ENCODE results near the gene CD63.

CD63 gene

DNA sequence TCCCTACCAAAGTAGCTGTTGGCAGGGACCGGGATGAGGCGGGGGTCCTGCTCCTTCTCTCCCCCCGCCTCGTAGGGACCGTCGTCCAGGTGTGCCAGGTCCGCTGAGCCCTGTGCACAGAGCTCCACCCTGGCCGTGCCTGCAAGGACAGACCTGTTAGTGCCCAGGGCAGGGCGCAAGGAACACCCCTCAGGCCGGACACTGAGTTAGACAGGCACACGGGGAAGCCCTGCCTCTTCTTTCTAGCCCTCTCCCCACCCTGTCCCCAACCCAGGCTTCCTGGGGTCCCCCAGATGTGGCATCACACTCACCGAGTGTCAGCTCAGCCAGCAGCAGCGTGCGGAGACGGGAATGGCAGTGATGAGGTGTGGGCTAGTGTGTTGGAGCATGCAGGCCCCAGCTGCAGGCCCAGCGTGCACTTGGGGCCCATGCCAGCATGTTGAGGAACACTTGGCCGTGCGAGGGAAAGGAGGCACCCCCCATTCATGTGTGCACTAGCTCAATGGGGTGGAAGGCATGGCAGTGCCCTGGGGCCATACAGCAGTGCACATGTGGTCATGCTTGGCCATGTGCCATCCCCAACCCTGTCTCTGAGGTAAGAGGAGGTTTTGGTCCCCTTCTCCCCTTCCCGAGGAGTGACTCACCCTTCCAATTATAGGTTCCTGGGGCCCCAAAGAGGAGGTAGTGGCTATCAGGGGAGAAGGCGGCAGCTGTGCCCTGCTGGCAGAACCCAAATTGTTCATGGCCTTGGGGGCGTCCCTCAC lies 28.4 kb downstream of the CD63 start:
- H3K27me3 ChIP-seq (ENCODE audit: control insufficient read depth, insufficient read depth, low read length) = no peaks in the 10 kb centered on the region
- no peaks in the 10 kb centered on the region for H3K79me2 ChIP-seq
- no peak overlapping the region for H3K27ac ChIP-seq
- H3K4me2 ChIP-seq (ENCODE audit: low read length) = no peak overlapping the region
- no peak overlapping the region for H3K4me3 ChIP-seq (ENCODE audit: low read depth, low read length)
- H3K9ac ChIP-seq = no peak overlapping the region
- H3K36me3 ChIP-seq (ENCODE audit: control insufficient read depth, insufficient read depth, low read length) = no peaks in the 10 kb centered on the region
- TF ChIP-seq, protein P1, sequence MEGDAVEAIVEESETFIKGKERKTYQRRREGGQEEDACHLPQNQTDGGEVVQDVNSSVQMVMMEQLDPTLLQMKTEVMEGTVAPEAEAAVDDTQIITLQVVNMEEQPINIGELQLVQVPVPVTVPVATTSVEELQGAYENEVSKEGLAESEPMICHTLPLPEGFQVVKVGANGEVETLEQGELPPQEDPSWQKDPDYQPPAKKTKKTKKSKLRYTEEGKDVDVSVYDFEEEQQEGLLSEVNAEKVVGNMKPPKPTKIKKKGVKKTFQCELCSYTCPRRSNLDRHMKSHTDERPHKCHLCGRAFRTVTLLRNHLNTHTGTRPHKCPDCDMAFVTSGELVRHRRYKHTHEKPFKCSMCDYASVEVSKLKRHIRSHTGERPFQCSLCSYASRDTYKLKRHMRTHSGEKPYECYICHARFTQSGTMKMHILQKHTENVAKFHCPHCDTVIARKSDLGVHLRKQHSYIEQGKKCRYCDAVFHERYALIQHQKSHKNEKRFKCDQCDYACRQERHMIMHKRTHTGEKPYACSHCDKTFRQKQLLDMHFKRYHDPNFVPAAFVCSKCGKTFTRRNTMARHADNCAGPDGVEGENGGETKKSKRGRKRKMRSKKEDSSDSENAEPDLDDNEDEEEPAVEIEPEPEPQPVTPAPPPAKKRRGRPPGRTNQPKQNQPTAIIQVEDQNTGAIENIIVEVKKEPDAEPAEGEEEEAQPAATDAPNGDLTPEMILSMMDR (IDR thresholded peaks at IDR 0.05) = no peak
- no peak overlapping the region for H2AFZ ChIP-seq
- no peaks in the 10 kb centered on the region for H3K4me1 ChIP-seq
- no peaks in the 10 kb centered on the region for H3K9me3 ChIP-seq (ENCODE audit: control insufficient read depth, low read length)

DNA sequence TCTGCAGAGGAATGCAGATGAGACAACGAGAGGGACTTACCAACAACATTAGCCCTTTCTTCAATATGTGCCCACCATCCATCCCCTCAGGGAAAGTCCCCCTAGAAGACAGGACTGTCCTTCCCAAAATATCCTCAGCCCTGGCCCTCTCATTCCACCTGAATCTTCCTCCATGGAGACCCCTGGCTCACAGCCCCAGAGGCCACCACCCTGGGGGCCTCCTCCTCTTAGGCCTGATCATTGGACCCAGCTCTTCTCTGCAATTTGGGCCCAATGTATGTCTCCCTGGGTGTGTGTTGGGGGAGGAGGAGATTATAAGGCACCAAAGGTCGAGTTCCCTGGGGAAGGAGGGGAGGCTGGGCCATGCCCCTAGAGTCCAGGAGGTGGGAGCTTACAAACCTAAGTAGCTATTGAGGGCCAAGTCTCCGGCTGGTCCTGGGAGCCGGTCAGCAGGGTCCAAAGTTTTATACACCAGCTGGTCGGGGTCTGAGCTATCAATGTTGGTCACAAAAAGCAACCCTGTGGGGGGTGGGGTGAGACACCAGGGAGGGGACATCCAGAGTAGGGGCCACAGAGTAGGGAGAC lies 29.2 kb downstream of the CD63 start:
- Histone ChIP-seq H3K79me2 (no peaks in the 10 kb centered on the region), H3K9ac (no peak overlapping the region), H3K9me3 (ENCODE audit: control insufficient read depth, low read length) (no peaks in the 10 kb centered on the region), H3K27me3 (ENCODE audit: control insufficient read depth, insufficient read depth, low read length) (no peaks in the 10 kb centered on the region), H2AFZ (no peak overlapping the region), H3K4me1 (no peaks in the 10 kb centered on the region), H3K27ac (no peak overlapping the region), H3K4me3 (ENCODE audit: low read depth, low read length) (no peak overlapping the region), H3K4me2 (ENCODE audit: low read length) (no peak overlapping the region), H3K36me3 (ENCODE audit: control insufficient read depth, insufficient read depth, low read length) (no peaks in the 10 kb centered on the region)
- TF ChIP-seq, protein P1 (IDR thresholded peaks at IDR 0.05) = no peak

DNA sequence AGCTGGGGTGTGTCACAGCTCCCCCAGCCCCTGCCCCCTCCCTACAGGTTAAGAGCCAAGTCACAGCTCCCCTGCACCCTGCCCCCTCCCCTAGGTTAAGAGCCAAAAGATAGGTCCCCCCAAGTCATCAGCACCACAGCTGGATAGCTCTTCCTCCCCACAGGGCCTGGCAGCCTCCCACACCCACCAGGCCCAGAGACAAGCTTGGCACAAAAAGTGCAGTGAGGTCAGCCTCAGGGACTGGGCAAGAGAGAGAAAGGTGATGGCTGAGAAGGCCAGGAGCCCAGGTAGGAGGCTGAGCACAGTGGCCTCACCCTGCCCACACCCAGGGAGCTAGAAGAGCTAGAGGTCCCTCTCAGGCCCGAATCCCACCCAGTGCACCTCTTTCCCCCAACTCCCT lies 29.8 kb downstream of the CD63 start:
- no peak overlapping the region for H3K4me2 ChIP-seq (ENCODE audit: low read length)
- no peaks in the 10 kb centered on the region for H3K79me2 ChIP-seq
- H3K27me3 ChIP-seq (ENCODE audit: control insufficient read depth, insufficient read depth, low read length) = no peaks in the 10 kb centered on the region
- TF ChIP-seq, protein P1 (IDR thresholded peaks at IDR 0.05) = no peak
- H3K9me3 ChIP-seq (ENCODE audit: control insufficient read depth, low read length) = no peaks in the 10 kb centered on the region
- no peak overlapping the region for H3K4me3 ChIP-seq (ENCODE audit: low read depth, low read length)
- no peak overlapping the region for H3K27ac ChIP-seq
- no peak overlapping the region for H3K9ac ChIP-seq
- no peaks in the 10 kb centered on the region for H3K36me3 ChIP-seq (ENCODE audit: control insufficient read depth, insufficient read depth, low read length)
- no peaks in the 10 kb centered on the region for H3K4me1 ChIP-seq
- no peak overlapping the region for H2AFZ ChIP-seq

DNA sequence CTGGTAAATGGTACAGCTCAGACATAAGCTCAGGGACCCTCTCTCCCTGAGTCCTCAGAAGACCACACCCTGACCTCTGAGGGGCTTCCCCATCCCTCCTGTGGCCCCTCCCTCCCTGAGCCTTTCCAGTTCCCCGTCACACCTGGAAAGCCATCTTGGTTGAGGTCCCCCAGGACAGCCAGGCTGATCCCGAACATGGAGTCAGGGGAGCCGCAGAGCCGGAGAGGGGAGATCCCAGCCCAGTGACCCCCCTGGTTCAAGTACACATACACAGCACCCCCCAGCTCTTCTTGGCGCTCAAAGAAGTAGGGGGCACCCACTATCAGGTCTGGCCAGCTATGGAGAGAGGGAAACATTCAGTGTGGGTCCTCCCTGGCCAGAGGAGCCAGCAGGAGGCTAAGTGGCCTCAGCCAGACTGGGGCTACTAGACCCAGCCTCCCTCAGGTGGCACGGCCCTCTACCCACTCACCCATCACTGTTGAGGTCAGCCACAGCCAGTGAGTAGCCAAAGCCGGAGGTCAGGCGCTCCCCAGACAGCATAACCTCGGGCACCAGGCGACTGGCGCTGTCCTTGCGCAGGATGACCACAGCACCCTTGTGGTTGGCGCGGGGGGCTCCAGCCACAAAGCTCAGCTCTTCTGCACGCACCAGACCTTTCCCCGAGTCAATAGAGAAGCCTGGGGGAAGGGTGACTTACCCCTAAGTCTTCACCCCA lies 30.4 kb downstream of the CD63 start:
- no peaks in the 10 kb centered on the region for H3K9me3 ChIP-seq (ENCODE audit: control insufficient read depth, low read length)
- no peaks in the 10 kb centered on the region for H3K27me3 ChIP-seq (ENCODE audit: control insufficient read depth, insufficient read depth, low read length)
- no peak overlapping the region for H3K4me3 ChIP-seq (ENCODE audit: low read depth, low read length)
- H3K79me2 ChIP-seq = no peaks in the 10 kb centered on the region
- no peak overlapping the region for H3K27ac ChIP-seq
- no peak overlapping the region for H3K9ac ChIP-seq
- H2AFZ ChIP-seq = no peak overlapping the region
- no peaks in the 10 kb centered on the region for H3K4me1 ChIP-seq
- H3K36me3 ChIP-seq (ENCODE audit: control insufficient read depth, insufficient read depth, low read length) = no peaks in the 10 kb centered on the region
- TF ChIP-seq, protein P1 (IDR thresholded peaks at IDR 0.05) = no peak
- H3K4me2 ChIP-seq (ENCODE audit: low read length) = no peak overlapping the region

Data from parathyroid adenoma (tissue), 2 donors.